Central memory CD8-positive, alpha-beta T cell (primary cell): ENCODE results near the gene ANKRD10.

Experiments used
- ATAC-seq: fragments of 150-1000 bp; cut with Tn5 transposase; replicated peaks from 2 replicates; pipeline ENCODE4 v1.10.0; 2022; ENCODE audit warnings: mild to moderate bottlenecking, moderate FRiP score, moderate number of reproducible peaks; ENCODE audit not compliant: poor library complexity, severe bottlenecking; ENCODE audit errors: extremely low read depth
- DNase-seq, 2 donors: peaks; one replicate each; pipeline ENCODE4 v3.0.0; 2021; ENCODE audit warnings: low spot score in 2 of 2
- H3K27ac Mint-ChIP-seq: one replicate; pipeline ENCODE4 v1.8.0; 2022; ENCODE audit warnings: low read depth, mild to moderate bottlenecking, moderate library complexity, mixed read lengths
- H3K27me3 Mint-ChIP-seq: one replicate; pipeline ENCODE4 v1.8.0; 2022; ENCODE audit warnings: mixed read lengths
- H3K36me3 Mint-ChIP-seq: one replicate; pipeline ENCODE4 v1.8.0; 2022; ENCODE audit warnings: mild to moderate bottlenecking, moderate library complexity, mixed read lengths; ENCODE audit not compliant: insufficient read depth
- H3K4me1 Mint-ChIP-seq: one replicate; pipeline ENCODE4 v1.8.0; 2022; ENCODE audit warnings: mixed read lengths
- H3K4me3 Mint-ChIP-seq: one replicate; pipeline ENCODE4 v1.8.0; 2022; ENCODE audit warnings: mild to moderate bottlenecking, moderate library complexity, mixed read lengths
- H3K9me3 Mint-ChIP-seq: one replicate; pipeline ENCODE4 v1.8.0; 2022; ENCODE audit warnings: mixed read lengths

ANKRD10 gene

DNA sequence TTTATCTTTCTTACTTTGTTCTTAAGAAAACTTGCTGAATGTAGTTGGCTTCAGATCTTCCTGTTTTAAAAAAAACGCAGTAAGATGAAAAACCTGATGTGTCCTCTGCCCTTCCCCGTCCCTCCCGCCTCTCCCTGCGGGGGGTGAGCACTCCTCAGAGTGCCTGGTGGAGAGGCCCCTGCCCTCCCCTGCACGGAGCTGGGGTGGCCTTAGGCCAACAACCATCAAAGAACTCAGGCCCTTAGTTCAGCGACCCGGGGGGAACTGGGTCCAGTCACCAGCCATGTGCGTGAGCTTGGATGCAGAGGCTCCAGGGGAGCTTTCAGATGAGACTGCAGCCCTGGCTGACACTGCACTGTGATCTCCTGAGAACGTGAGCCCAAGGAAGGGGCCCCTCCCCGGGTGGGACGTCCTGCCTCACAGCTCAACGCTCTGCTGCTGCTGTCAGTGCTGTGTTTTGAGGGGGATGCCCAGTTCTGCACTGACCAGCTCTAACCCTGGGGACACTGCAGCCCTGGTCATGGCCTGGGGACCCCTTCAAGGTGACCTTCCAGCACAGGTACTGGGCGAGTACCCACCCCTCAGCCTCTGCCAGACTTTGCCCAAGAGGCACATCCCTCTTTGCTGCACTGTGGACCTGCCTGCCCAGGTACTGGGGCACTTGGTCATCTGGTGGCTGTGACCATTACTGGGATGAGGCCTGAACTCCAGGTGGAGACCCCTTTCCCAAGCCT, 42.7 kb downstream of the ANKRD10 start:
- H3K4me3 Mint-ChIP-seq: no peak overlapping the region
- ATAC-seq (no peak), DNase-seq (no peak)
- peaks cover 38% of the 10 kb centered on the region for H3K27me3 Mint-ChIP-seq
- H3K27ac Mint-ChIP-seq: no peak overlapping the region
- no peaks in the 10 kb centered on the region for H3K9me3 Mint-ChIP-seq
- no peaks in the 10 kb centered on the region for H3K36me3 Mint-ChIP-seq
- peaks cover 6% of the 10 kb centered on the region for H3K4me1 Mint-ChIP-seq

GRCh38 chr13:110869805-110870706, 44.8 kb downstream of the ANKRD10 start:
- no peak for ATAC-seq
- H3K36me3 Mint-ChIP-seq: no peaks in the 10 kb centered on the region
- H3K4me3 Mint-ChIP-seq: peak overlapping the region; percentile 4
- H3K27me3 Mint-ChIP-seq: peaks cover 60% of the 10 kb centered on the region
- H3K9me3 Mint-ChIP-seq: no peaks in the 10 kb centered on the region
- H3K4me1 Mint-ChIP-seq: peaks cover 4% of the 10 kb centered on the region
- no peak for DNase-seq
- no peak overlapping the region for H3K27ac Mint-ChIP-seq

- Mint-ChIP-seq H3K36me3 (no peaks in the 10 kb centered on the region), H3K4me3 (peak overlapping the region; percentile 4), H3K9me3 (no peaks in the 10 kb centered on the region), H3K27ac (no peak overlapping the region), H3K4me1 (no peaks in the 10 kb centered on the region), H3K27me3 (peaks cover 67% of the 10 kb centered on the region)
- DNase-seq (no peak), ATAC-seq (no peak)
These were observed 45.6 kb downstream of the ANKRD10 start for GRCh38 chr13:110869231-110869804.

- H3K4me3 Mint-ChIP-seq: no peak overlapping the region
- H3K36me3 Mint-ChIP-seq: no peaks in the 10 kb centered on the region
- peaks cover 73% of the 10 kb centered on the region for H3K27me3 Mint-ChIP-seq
- H3K4me1 Mint-ChIP-seq: no peaks in the 10 kb centered on the region
- ATAC-seq: no peak
- H3K9me3 Mint-ChIP-seq: no peaks in the 10 kb centered on the region
- no peak overlapping the region for H3K27ac Mint-ChIP-seq
- DNase-seq: no peak
These were observed 46.1 kb downstream of the ANKRD10 start for GRCh38 chr13:110868720-110869119.

DNA sequence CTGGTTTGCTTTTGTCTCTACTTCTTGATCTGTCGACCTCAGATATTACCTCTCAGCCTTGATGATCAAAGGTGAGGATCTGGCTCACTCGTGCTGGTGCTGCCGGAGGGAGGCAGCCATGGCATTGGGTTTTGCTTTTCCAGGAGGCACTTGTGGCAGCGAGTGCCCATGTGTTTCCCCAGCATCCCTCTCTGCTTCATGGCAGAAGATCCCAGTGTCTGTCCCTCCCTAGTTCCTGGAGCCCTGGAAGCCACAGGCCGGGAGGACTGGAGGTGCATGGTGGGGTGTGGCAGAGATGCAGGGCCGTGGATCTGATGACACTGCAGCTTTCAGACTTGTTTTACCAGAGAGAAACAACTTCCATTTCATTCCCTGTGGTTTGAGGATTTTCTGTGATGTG, 47.5 kb downstream of the ANKRD10 start:
- ATAC-seq: no peak
- Mint-ChIP-seq H3K27ac (no peak overlapping the region), H3K27me3 (peaks cover 77% of the 10 kb centered on the region), H3K36me3 (no peaks in the 10 kb centered on the region), H3K9me3 (no peaks in the 10 kb centered on the region), H3K4me1 (no peaks in the 10 kb centered on the region), H3K4me3 (no peak overlapping the region)
- no peak for DNase-seq

- Mint-ChIP-seq H3K9me3 (no peaks in the 10 kb centered on the region), H3K4me3 (no peak overlapping the region), H3K36me3 (no peaks in the 10 kb centered on the region), H3K27ac (no peak overlapping the region), H3K4me1 (no peaks in the 10 kb centered on the region), H3K27me3 (peaks cover 77% of the 10 kb centered on the region)
- no peak for ATAC-seq
- no peak for DNase-seq
These were observed 48.2 kb downstream of the ANKRD10 start for GRCh38 chr13:110866491-110867170.

DNA sequence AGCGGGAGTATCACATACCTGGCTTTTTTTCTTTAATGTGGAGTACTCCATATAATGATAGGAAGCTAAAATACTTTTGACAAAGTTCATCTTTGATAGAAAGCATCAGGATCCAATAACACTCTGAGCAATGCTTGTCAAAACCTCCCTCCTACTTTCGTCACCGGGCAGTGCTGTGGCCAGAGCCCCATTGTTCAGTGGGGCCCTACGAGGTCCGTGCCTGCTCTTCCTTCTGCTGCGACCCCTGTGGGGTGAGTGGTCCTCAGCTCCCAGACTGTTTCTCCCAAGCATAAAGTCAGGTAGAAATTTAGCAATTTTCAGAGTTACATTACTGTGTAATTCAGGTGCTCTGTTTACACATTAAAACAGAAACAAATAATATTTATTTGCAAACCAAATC, 51.2 kb downstream of the ANKRD10 start:
- H3K9me3 Mint-ChIP-seq: no peaks in the 10 kb centered on the region
- DNase-seq: no peak
- peaks cover 54% of the 10 kb centered on the region for H3K27me3 Mint-ChIP-seq
- no peak overlapping the region for H3K4me3 Mint-ChIP-seq
- no peak for ATAC-seq
- no peak overlapping the region for H3K27ac Mint-ChIP-seq
- H3K36me3 Mint-ChIP-seq: no peaks in the 10 kb centered on the region
- no peaks in the 10 kb centered on the region for H3K4me1 Mint-ChIP-seq

DNA sequence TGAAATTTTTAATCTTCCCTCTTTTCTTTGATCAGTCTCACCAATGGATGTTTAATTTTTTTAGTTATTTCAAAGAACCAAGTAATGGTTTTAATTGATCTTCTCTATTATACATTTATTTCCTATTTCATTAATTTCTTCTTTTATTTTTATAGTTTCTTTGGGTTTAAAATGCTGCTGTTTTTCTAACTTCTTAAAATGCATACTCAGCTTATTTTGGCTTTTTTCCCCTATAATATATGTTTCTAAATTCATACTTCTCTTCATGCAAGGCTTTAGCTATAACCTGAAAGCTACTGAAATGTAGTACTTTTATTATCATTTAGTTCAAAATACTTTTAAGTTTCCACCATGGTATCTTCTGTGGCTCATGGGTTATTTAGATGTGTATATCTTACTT, 53.9 kb downstream of the ANKRD10 start:
- Mint-ChIP-seq H3K4me3 (no peak overlapping the region), H3K27ac (no peak overlapping the region), H3K4me1 (peaks cover 17% of the 10 kb centered on the region), H3K36me3 (no peaks in the 10 kb centered on the region), H3K9me3 (peaks cover 4% of the 10 kb centered on the region), H3K27me3 (peaks cover 30% of the 10 kb centered on the region)
- DNase-seq (no peak), ATAC-seq (no peak)

DNA sequence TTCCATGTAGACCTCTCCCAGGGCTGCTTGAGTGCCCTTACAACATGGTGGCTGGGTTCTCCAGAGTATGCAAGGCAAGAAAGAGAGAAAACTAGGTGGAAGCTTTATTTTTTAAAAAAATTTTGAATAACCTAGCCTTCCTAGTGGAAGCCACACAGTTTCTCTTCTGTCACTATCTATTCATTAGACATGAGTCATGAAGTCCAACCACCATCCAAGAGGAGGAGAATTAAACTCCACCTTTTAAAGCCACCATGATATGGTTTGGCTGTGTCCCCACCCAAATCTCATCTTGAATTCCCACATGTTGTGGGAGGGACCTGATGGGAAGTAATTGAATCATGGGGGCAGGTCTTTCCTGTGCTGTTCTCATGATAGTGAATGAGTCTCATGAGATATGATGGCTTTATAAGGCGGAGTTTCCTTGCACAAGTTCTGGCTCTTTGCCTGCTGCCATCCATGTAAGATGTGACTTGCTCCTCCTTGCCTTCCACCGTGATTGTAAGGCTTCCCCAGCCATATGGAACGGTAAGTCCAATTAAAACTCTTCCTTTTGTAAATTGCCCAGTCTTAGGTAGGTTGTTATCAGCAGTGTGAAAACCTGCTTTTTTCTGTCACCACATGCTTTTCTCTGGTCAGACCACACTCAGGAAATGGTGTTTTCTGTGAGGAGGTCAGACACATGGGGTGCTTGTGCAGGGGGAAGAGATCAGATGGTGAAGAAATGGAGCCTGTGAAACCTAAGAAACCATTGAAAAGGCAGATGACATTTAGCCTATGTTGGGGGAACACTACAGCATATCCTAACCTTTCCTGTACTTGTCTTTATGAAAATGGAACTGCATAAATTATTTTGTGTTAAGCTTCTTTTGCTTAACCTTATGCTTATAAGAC, 57.7 kb downstream of the ANKRD10 start:
- Mint-ChIP-seq H3K4me3 (no peak overlapping the region), H3K4me1 (peaks cover 17% of the 10 kb centered on the region), H3K27ac (peak overlapping the region; percentile 9), H3K27me3 (peaks cover 7% of the 10 kb centered on the region), H3K36me3 (no peaks in the 10 kb centered on the region), H3K9me3 (peaks cover 4% of the 10 kb centered on the region)
- peak; percentile 75 for ATAC-seq
- no peak for DNase-seq

GRCh38 chr13:110855363-110855762, 59.5 kb downstream of the ANKRD10 start:
- Mint-ChIP-seq H3K36me3 (no peaks in the 10 kb centered on the region), H3K27ac (no peak overlapping the region), H3K27me3 (peaks cover 25% of the 10 kb centered on the region), H3K9me3 (peaks cover 4% of the 10 kb centered on the region), H3K4me3 (no peak overlapping the region), H3K4me1 (peaks cover 17% of the 10 kb centered on the region)
- no peak for DNase-seq
- no peak for ATAC-seq

GRCh38 chr13:110854866-110855265, 60.0 kb downstream of the ANKRD10 start:
- Mint-ChIP-seq H3K9me3 (peaks cover 4% of the 10 kb centered on the region), H3K27me3 (peaks cover 30% of the 10 kb centered on the region), H3K4me1 (peaks cover 17% of the 10 kb centered on the region), H3K36me3 (no peaks in the 10 kb centered on the region), H3K4me3 (no peak overlapping the region), H3K27ac (no peak overlapping the region)
- no peak for DNase-seq
- ATAC-seq: no peak
